Left lung (tissue), 10 donors: ENCODE results near the gene USP46. TPM values are rescaled to one million over a fixed set of nuclear protein-coding genes. Genes with fewer than 3 reads are reported as not detected.

Experiments
- ATAC-seq: fragments of 200-7000 bp; cut with Tn5 transposase; one replicate; pipeline ENCODE4 v1.9.1; 2020; ENCODE audit warnings: moderate library complexity
- DNase-seq, 4 donors: peaks; one replicate each; pipeline ENCODE4 v3.0.0-alpha.2; 2013 to 2020
- H3K27ac ChIP-seq, 2 donors: fragments of 200-600 bp; sonication (generic) in 1 of 2; one replicate each; pipeline versions ENCODE4 v1.5.0 to v1.8.0; 2020 to 2021
- H3K27me3 ChIP-seq, 2 donors: fragments of 200-600 bp; sonication (generic) in 1 of 2; one replicate each; pipeline versions ENCODE4 v1.5.0 to v1.8.0; 2020 to 2021
- H3K36me3 ChIP-seq, 2 donors: fragments of 200-600 bp; sonication (generic) in 1 of 2; one replicate each; pipeline versions ENCODE4 v1.5.0 to v1.8.0; 2020 to 2021
- H3K4me1 ChIP-seq, 2 donors: fragments of 200-600 bp; one replicate each; pipeline ENCODE4 v1.8.0; 2021
- H3K4me3 ChIP-seq, 2 donors: fragments of 200-600 bp; sonication (generic) in 1 of 2; one replicate each; pipeline versions ENCODE4 v1.5.0 to v1.8.0; 2020 to 2021; ENCODE audit warnings: mild to moderate bottlenecking in 1 of 2
- H3K9me3 ChIP-seq, 2 donors: fragments of 200-600 bp; sonication (generic) in 1 of 2; one replicate each; pipeline versions ENCODE4 v1.5.0 to v1.8.0; 2020 to 2021
- CTCF ChIP-seq, 2 donors: fragments of 200-600 bp; sonication (generic) in 1 of 2; IDR thresholded peaks; one replicate each; pipeline versions ENCODE4 v1.5.0 to v1.8.0; 2021; ENCODE audit warnings: antibody characterized with exemption in 2 of 2
- intact Hi-C, 2 donors: fragments of 100-400 bp; cut with DNase I; formaldehyde crosslinking; loops; one replicate each; pipeline versions ENCODE4 v1.11.2 to v1.14.2; 2022
- polyA plus RNA-seq, 6 donors: library from polyadenylated mRNA; unstranded; fragments of 120-200 nt; gene quantifications; one replicate each; pipeline ENCODE4 v1.2.1, GENCODE V29; 2013; ENCODE audit not compliant: insufficient read length in 6 of 6
- total RNA-seq, 2 donors: library from RNA; stranded (reverse); fragmentation: NEBNext Ultra II Directional; extraction: Animal tissue kit (Norgen Biotek cat#: 25700); gene quantifications; one replicate each; pipeline ENCODE4 v1.2.1, GENCODE V29; 2021
- donor health status: DM: no; HTN: yes; CAD: no.
- donor health status: DM: no; HTN: no; CAD: no.

Gene USP46
- total and polyA plus RNA-seq, 8 donors, result 18.2 to 26.1 (median 24.9) TPM

GRCh38 chr4:52637116-52637515 lies 22.0 kb downstream of the USP46 start:
- no peak for ATAC-seq
- TF ChIP-seq CTCF (IDR thresholded peaks at IDR 0.05), result no peak
- Histone ChIP-seq H3K9me3 (no peaks in the 10 kb centered on the region), H3K36me3 (no peaks in the 10 kb centered on the region), H3K4me1 (peaks cover 2 to 9% of the 10 kb centered on the region in 2 donors), H3K27ac (no peak overlapping the region), H3K4me3 (no peak overlapping the region), H3K27me3 (no peaks in the 10 kb centered on the region)
- intact Hi-C loops, result no loop called here
- DNase-seq, result no peak

GRCh38 chr4:52635560-52635959 lies 23.5 kb downstream of the USP46 start:
- H3K36me3 ChIP-seq, result no peaks in the 10 kb centered on the region
- no peaks in the 10 kb centered on the region for H3K9me3 ChIP-seq
- no peak overlapping the region for H3K27ac ChIP-seq
- H3K27me3 ChIP-seq, result no peaks in the 10 kb centered on the region
- ATAC-seq (no peak), DNase-seq (no peak)
- no peak for TF ChIP-seq CTCF (IDR thresholded peaks at IDR 0.05)
- intact Hi-C loops, result no loop called here
- peaks cover under 1% of the 10 kb centered on the region in 2 donors for H3K4me1 ChIP-seq
- no peak overlapping the region for H3K4me3 ChIP-seq

- H3K4me3 ChIP-seq, result no peak overlapping the region
- H3K27ac ChIP-seq, result no peak overlapping the region
- ATAC-seq (no peak), DNase-seq (no peak)
- no peaks in the 10 kb centered on the region for H3K36me3 ChIP-seq
- H3K27me3 ChIP-seq, result no peaks in the 10 kb centered on the region
- intact Hi-C loops, result no loop called here
- no peaks in the 10 kb centered on the region for H3K9me3 ChIP-seq
- no peak for TF ChIP-seq CTCF (IDR thresholded peaks at IDR 0.05)
- no peaks in the 10 kb centered on the region for H3K4me1 ChIP-seq
Measured at GRCh38 chr4:52635130-52635529, 24.0 kb downstream of the USP46 start.

GRCh38 chr4:52633846-52634245 lies 25.3 kb downstream of the USP46 start:
- Histone ChIP-seq H3K27me3 (no peaks in the 10 kb centered on the region), H3K4me1 (no peaks in the 10 kb centered on the region), H3K27ac (no peak overlapping the region), H3K9me3 (no peaks in the 10 kb centered on the region), H3K36me3 (no peaks in the 10 kb centered on the region), H3K4me3 (no peak overlapping the region)
- TF ChIP-seq CTCF (IDR thresholded peaks at IDR 0.05), result no peak
- DNase-seq (no peak), ATAC-seq (no peak)
- intact Hi-C loops, result no loop called here

- Histone ChIP-seq H3K27ac (no peak overlapping the region), H3K4me3 (no peak overlapping the region), H3K9me3 (no peaks in the 10 kb centered on the region), H3K36me3 (peaks cover 0 to 12% of the 10 kb centered on the region in 2 donors), H3K27me3 (no peaks in the 10 kb centered on the region), H3K4me1 (no peaks in the 10 kb centered on the region)
- intact Hi-C loops, result no loop called here
- no peak for DNase-seq
- no peak for TF ChIP-seq CTCF (IDR thresholded peaks at IDR 0.05)
- ATAC-seq, result no peak
Measured at GRCh38 chr4:52628974-52629373, 30.1 kb downstream of the USP46 start.
